Liver (tissue), 9 donors: ENCODE data around the gene DNAI2. TPM values are rescaled to one million over a fixed set of nuclear protein-coding genes. Genes with fewer than 3 reads are reported as not detected.

Experiments used
- DNase-seq: peaks from one replicate; pipeline ENCODE4 v3.0.0-alpha.2; 2017; ENCODE audit warnings: low spot score
- H3K27ac ChIP-seq, 2 donors: one replicate each; pipeline ENCODE4 v1.7.0; 2013; ENCODE audit warnings: inconsistent platforms in 2 of 2, low read length in 2 of 2, control low read depth in 1 of 2, low read depth in 1 of 2, mild to moderate bottlenecking in 1 of 2
- H3K27me3 ChIP-seq, 4 donors: one replicate each; pipeline versions ENCODE4 v1.6.1 to v1.7.0; 2013; ENCODE audit warnings: low read length in 3 of 4, inconsistent platforms in 1 of 4, mild to moderate bottlenecking in 1 of 4, moderate library complexity in 1 of 4; ENCODE audit not compliant: control insufficient read depth in 4 of 4, insufficient read depth in 4 of 4
- H3K36me3 ChIP-seq, 4 donors: one replicate each; pipeline versions ENCODE4 v1.6.1 to v1.7.0; 2013; ENCODE audit warnings: low read length in 3 of 4, mild to moderate bottlenecking in 3 of 4, low read depth in 1 of 4, moderate library complexity in 1 of 4; ENCODE audit not compliant: control insufficient read depth in 4 of 4, insufficient read depth in 3 of 4
- H3K4me1 ChIP-seq, 4 donors: one replicate each; pipeline versions ENCODE4 v1.6.1 to v1.7.0; 2013; ENCODE audit warnings: low read length in 3 of 4, mild to moderate bottlenecking in 3 of 4, moderate library complexity in 1 of 4; ENCODE audit not compliant: control insufficient read depth in 4 of 4, insufficient read depth in 4 of 4
- H3K4me3 ChIP-seq, 3 donors: one replicate each; pipeline versions ENCODE4 v1.6.1 to v1.7.0; 2013; ENCODE audit warnings: low read length in 3 of 3, control low read depth in 1 of 3, low read depth in 1 of 3, mild to moderate bottlenecking in 1 of 3
- H3K9ac ChIP-seq, 2 donors: one replicate each; pipeline ENCODE4 v1.7.0; 2013; ENCODE audit warnings: low read length in 2 of 2, mild to moderate bottlenecking in 2 of 2, moderate library complexity in 2 of 2, control low read depth in 1 of 2, low read depth in 1 of 2
- H3K9me3 ChIP-seq, 4 donors: one replicate each; pipeline versions ENCODE4 v1.6.1 to v1.7.0; 2013; ENCODE audit warnings: low read length in 3 of 4; ENCODE audit not compliant: control insufficient read depth in 4 of 4
- ATF3 ChIP-seq: IDR thresholded peaks from 2 replicates; pipeline ENCODE4 v1.6.1; 2016; ENCODE audit warnings: antibody characterized with exemption
- CTCF ChIP-seq: fragments of 150-350 bp; IDR thresholded peaks from 2 replicates; pipeline ENCODE4 v1.5.1; 2017; ENCODE audit warnings: improper control_type of control experiment, low read depth, low read length; ENCODE audit not compliant: missing input control
- EGR1 ChIP-seq, 2 donors: IDR thresholded peaks; 2 replicates each; pipeline ENCODE4 v1.6.1; 2016 to 2018; ENCODE audit warnings: antibody characterized with exemption in 2 of 2, low read depth in 2 of 2
- FOXA1 ChIP-seq: IDR thresholded peaks from 2 replicates; pipeline ENCODE4 v1.6.1; 2016; ENCODE audit warnings: antibody characterized with exemption
- FOXA2 ChIP-seq: IDR thresholded peaks from 2 replicates; pipeline ENCODE4 v1.6.1; 2016; ENCODE audit warnings: antibody characterized with exemption
- GABPA ChIP-seq, 2 donors: IDR thresholded peaks in 1 of 2; conservative IDR thresholded peaks in 1 of 2; 2 replicates each; pipeline ENCODE4 v1.6.1; 2016; ENCODE audit warnings: antibody characterized with exemption in 2 of 2, mild to moderate bottlenecking in 1 of 2, moderate library complexity in 1 of 2
- HNF4A ChIP-seq, 2 donors: conservative IDR thresholded peaks; 2 replicates each; pipeline ENCODE4 v1.6.1; 2016; ENCODE audit warnings: antibody characterized with exemption in 2 of 2, mild to moderate bottlenecking in 2 of 2
- HNF4G ChIP-seq: IDR thresholded peaks from 2 replicates; pipeline ENCODE4 v1.6.1; 2016; ENCODE audit warnings: antibody characterized with exemption
- JUND ChIP-seq, 2 donors: IDR thresholded peaks; 2 replicates each; pipeline ENCODE4 v1.6.1; 2016; ENCODE audit warnings: antibody characterized with exemption in 2 of 2
- MAX ChIP-seq: IDR thresholded peaks from 2 replicates; pipeline ENCODE4 v1.6.1; 2016; ENCODE audit warnings: antibody characterized with exemption
- NR2F2 ChIP-seq: IDR thresholded peaks from 2 replicates; pipeline ENCODE4 v1.6.1; 2016; ENCODE audit warnings: antibody characterized with exemption
- RAD21 ChIP-seq, 2 donors: IDR thresholded peaks; 2 replicates each; pipeline ENCODE4 v1.6.1; 2016; ENCODE audit warnings: antibody characterized with exemption in 2 of 2, mild to moderate bottlenecking in 2 of 2
- REST ChIP-seq: IDR thresholded peaks from 2 replicates; pipeline ENCODE4 v1.6.1; 2016; ENCODE audit warnings: antibody characterized with exemption, mild to moderate bottlenecking
- RXRA ChIP-seq, 2 donors: IDR thresholded peaks; 2 replicates each; pipeline ENCODE4 v1.6.1; 2017 to 2018; ENCODE audit warnings: antibody characterized with exemption in 2 of 2, mild to moderate bottlenecking in 1 of 2
- SP1 ChIP-seq: IDR thresholded peaks from 2 replicates; pipeline ENCODE4 v1.6.1; 2018; ENCODE audit warnings: antibody characterized with exemption, mild to moderate bottlenecking
- YY1 ChIP-seq: IDR thresholded peaks from 2 replicates; pipeline ENCODE4 v1.6.1; 2016; ENCODE audit warnings: antibody characterized with exemption, mild to moderate bottlenecking
- ZBTB33 ChIP-seq: IDR thresholded peaks from 2 replicates; pipeline ENCODE4 v1.6.1; 2016; ENCODE audit warnings: antibody characterized with exemption
- WGBS: extraction: QIAGEN DNeasy Blood & Tissue Kit; methylation state at CpG from one replicate; pipeline ENCODE4 v1.1.7; 2013; 5-methylcytosine and 5-hydroxymethylcytosine counted together
- polyA plus RNA-seq, 2 donors: library from polyadenylated mRNA; stranded (reverse) in 1 of 2; unstranded in 1 of 2; fragments of 200-250 nt in 1 of 2; fragments of >200 nt in 1 of 2; fragmentation: Nextera tagmentation in 1 of 2; extraction: Ambion mirVana in 1 of 2; gene quantifications; one replicate each; pipeline versions ENCODE4 v1.2.1 to v1.2.3, GENCODE V29; 2013 to 2015
- total RNA-seq, 2 donors: library from RNA; depleted of rRNA; stranded (reverse); fragments of >200 nt; gene quantifications; one replicate each; pipeline ENCODE4 v1.2.3, GENCODE V29; 2014
- donor health status: healthy.
- donor health status: healthy.
- donor health status: healthy.
- donor health status: healthy.
- donor health status: healthy.

The DNAI2 gene
- total and polyA plus RNA-seq, 4 donors: not detected

GRCh38 chr17:74332017-74332650, 58.1 kb downstream of the DNAI2 start:
- H3K27ac ChIP-seq: no peak overlapping the region
- no peaks in the 10 kb centered on the region for H3K9me3 ChIP-seq
- 69% methylated on average over 7 of the region's 7 CpGs for WGBS
- TF ChIP-seq RAD21 (IDR thresholded peaks at IDR 0.05): no peak
- TF ChIP-seq MAX: no peak
- TF ChIP-seq RXRA (IDR thresholded peaks at IDR 0.05): no peak
- TF ChIP-seq ATF3: no peak
- no peak for TF ChIP-seq FOXA1
- no peak for TF ChIP-seq GABPA (IDR thresholded peaks at IDR 0.05 in 1 of 2, conservative IDR thresholded peaks at IDR 0.05 in 1 of 2)
- no peak for TF ChIP-seq NR2F2
- TF ChIP-seq HNF4A (conservative IDR thresholded peaks at IDR 0.05): no peak
- TF ChIP-seq CTCF: no peak
- TF ChIP-seq ZBTB33: no peak
- H3K36me3 ChIP-seq: no peaks in the 10 kb centered on the region
- no peaks in the 10 kb centered on the region for H3K4me1 ChIP-seq
- no peak overlapping the region for H3K9ac ChIP-seq
- no peak overlapping the region for H3K4me3 ChIP-seq
- H3K27me3 ChIP-seq: no peaks in the 10 kb centered on the region
- no peak for DNase-seq

GRCh38 chr17:74332763-74333283, 58.8 kb downstream of the DNAI2 start:
- Histone ChIP-seq H3K4me1 (no peaks in the 10 kb centered on the region), H3K27me3 (no peaks in the 10 kb centered on the region), H3K36me3 (no peaks in the 10 kb centered on the region), H3K4me3 (no peak overlapping the region), H3K9me3 (no peaks in the 10 kb centered on the region), H3K27ac (no peak overlapping the region), H3K9ac (no peak overlapping the region)
- WGBS: 47% methylated on average over 11 of the region's 11 CpGs
- DNase-seq: peak; percentile 55
- TF ChIP-seq ZBTB33 (no peak), HNF4A (conservative IDR thresholded peaks at IDR 0.05) (no peak), EGR1 (IDR thresholded peaks at IDR 0.05; ENCODE audit: low read depth in 2 of 2) (no peak), JUND (IDR thresholded peaks at IDR 0.05) (no peak), HNF4G (no peak), REST (no peak), GABPA (IDR thresholded peaks at IDR 0.05 in 1 of 2, conservative IDR thresholded peaks at IDR 0.05 in 1 of 2) (no peak), FOXA2 (no peak), FOXA1 (no peak), NR2F2 (no peak), MAX (no peak), CTCF (no peak), RXRA (IDR thresholded peaks at IDR 0.05) (no peak), RAD21 (IDR thresholded peaks at IDR 0.05) (no peak), YY1 (no peak), ATF3 (no peak), SP1 (no peak)
